Chondrocyte (in vitro differentiated cells): ENCODE results near the gene CLRN3. TPM values are rescaled to one million over a fixed set of nuclear protein-coding genes. Genes with fewer than 3 reads are reported as not detected.

Experiments
- DNase-seq: peaks from one replicate; pipeline ENCODE4 v3.0.0; 2021; ENCODE audit warnings: mixed read lengths, low spot score
- H3K27ac Mint-ChIP-seq: one replicate; pipeline ENCODE4 v1.8.0; 2021; ENCODE audit warnings: mild to moderate bottlenecking, moderate library complexity, mixed read lengths; ENCODE audit not compliant: unreplicated experiment
- H3K27me3 Mint-ChIP-seq: 2 replicates; pipeline ENCODE4 v1.8.0; 2021; ENCODE audit warnings: low read depth, mixed read lengths
- H3K36me3 Mint-ChIP-seq: 2 replicates; pipeline ENCODE4 v1.8.0; 2021; ENCODE audit warnings: low read depth, mixed read lengths
- H3K4me1 Mint-ChIP-seq: 2 replicates; pipeline ENCODE4 v1.8.0; 2021; ENCODE audit warnings: low read depth, mild to moderate bottlenecking, mixed read lengths
- H3K4me3 Mint-ChIP-seq: one replicate; pipeline ENCODE4 v1.8.0; 2021; ENCODE audit warnings: mild to moderate bottlenecking, moderate library complexity, mixed read lengths; ENCODE audit not compliant: unreplicated experiment
- H3K9me3 Mint-ChIP-seq: 2 replicates; pipeline ENCODE4 v1.8.0; 2021; ENCODE audit warnings: low read depth, mixed read lengths
- CTCF ChIP-seq: fragments of 200-600 bp; sonication (generic); IDR thresholded peaks from 2 replicates; pipeline ENCODE4 v1.5.0; 2021; ENCODE audit warnings: antibody characterized with exemption, mild to moderate bottlenecking, moderate library complexity
- total RNA-seq: library from RNA; stranded (reverse); gene quantifications from 3 replicates; pipeline ENCODE4 v1.2.1, GENCODE V29; 2021

The CLRN3 gene
- total RNA-seq, 1 donor from 2014 or later, result not detected

GRCh38 chr10:127935071-127935561 is 42.4 kb upstream of the CLRN3 start:
- Mint-ChIP-seq H3K9me3 (no peaks in the 10 kb centered on the region), H3K36me3 (peaks cover 2% of the 10 kb centered on the region), H3K27me3 (no peaks in the 10 kb centered on the region), H3K4me1 (peaks cover 42% of the 10 kb centered on the region), H3K27ac (no peak overlapping the region), H3K4me3 (no peak overlapping the region)
- no peak for TF ChIP-seq CTCF
- no peak for DNase-seq

- DNase-seq, result no peak
- Mint-ChIP-seq H3K4me1 (peaks cover 34% of the 10 kb centered on the region), H3K36me3 (peaks cover 2% of the 10 kb centered on the region), H3K27ac (no peak overlapping the region), H3K27me3 (no peaks in the 10 kb centered on the region), H3K4me3 (no peak overlapping the region), H3K9me3 (no peaks in the 10 kb centered on the region)
- TF ChIP-seq CTCF, result no peak
Observed at GRCh38 chr10:127934383-127934782, 41.6 kb upstream of the CLRN3 start.

- H3K4me1 Mint-ChIP-seq, result peaks cover 28% of the 10 kb centered on the region
Observed at GRCh38 chr10:127933271-127933670, 40.5 kb upstream of the CLRN3 start.

GRCh38 chr10:127932521-127933270 is 40.0 kb upstream of the CLRN3 start:
- no peak for TF ChIP-seq CTCF
- H3K27ac Mint-ChIP-seq, result no peak overlapping the region
- peaks cover 28% of the 10 kb centered on the region for H3K4me1 Mint-ChIP-seq
- no peaks in the 10 kb centered on the region for H3K27me3 Mint-ChIP-seq
- no peaks in the 10 kb centered on the region for H3K9me3 Mint-ChIP-seq
- no peak overlapping the region for H3K4me3 Mint-ChIP-seq
- H3K36me3 Mint-ChIP-seq, result peaks cover 2% of the 10 kb centered on the region
- no peak for DNase-seq

More at GRCh38 chr10:127933271-127933670, 40.5 kb upstream of the CLRN3 start:
- TF ChIP-seq CTCF, result no peak
- DNase-seq, result no peak
- Mint-ChIP-seq H3K4me3 (no peak overlapping the region), H3K36me3 (peaks cover 2% of the 10 kb centered on the region), H3K27me3 (no peaks in the 10 kb centered on the region), H3K27ac (no peak overlapping the region), H3K9me3 (no peaks in the 10 kb centered on the region)

- peaks cover 3% of the 10 kb centered on the region for H3K9me3 Mint-ChIP-seq
Observed at GRCh38 chr10:127928021-127928806, 35.5 kb upstream of the CLRN3 start.

More at GRCh38 chr10:127928021-127928806, 35.5 kb upstream of the CLRN3 start:
- H3K27ac Mint-ChIP-seq, result peak overlapping the region; percentile 14
- no peaks in the 10 kb centered on the region for H3K27me3 Mint-ChIP-seq
- H3K36me3 Mint-ChIP-seq, result peaks cover 4% of the 10 kb centered on the region
- no peak overlapping the region for H3K4me3 Mint-ChIP-seq
- no peak for TF ChIP-seq CTCF
- DNase-seq, result no peak
- peaks cover 33% of the 10 kb centered on the region for H3K4me1 Mint-ChIP-seq
